HG02759 (cell line): ENCODE results near the gene IFNE.
"Not testable (repeated sequence)": the region's sequence is repeated elsewhere in the genome, so short reads cannot be mapped to it uniquely, and the experiment has no call there.

ENCODE experiments used
- ATAC-seq: cut with Tn5 transposase; IDR thresholded peaks from one replicate; pipeline ENCODE4 v1.9.1; 2021; ENCODE audit warnings: mild to moderate bottlenecking, moderate library complexity; ENCODE audit not compliant: unreplicated experiment

The IFNE gene

DNA sequence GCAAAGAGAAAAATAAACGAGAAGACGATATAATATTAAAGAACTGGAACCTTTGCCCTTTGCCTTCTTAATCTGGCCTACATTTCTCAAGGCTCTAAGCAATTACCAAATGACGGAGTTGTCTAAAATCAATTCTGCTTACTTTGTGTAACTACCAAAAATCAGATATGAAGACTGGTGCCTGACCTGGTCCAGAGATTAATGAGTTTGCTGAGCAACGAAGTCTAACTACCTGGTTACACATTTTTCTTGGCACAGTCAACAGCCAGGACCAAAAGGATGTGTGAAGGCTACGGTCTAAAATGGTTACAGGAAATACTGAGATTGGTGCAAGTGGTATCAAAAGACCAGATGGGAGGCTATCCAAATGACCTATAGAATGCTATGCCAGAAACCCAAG, 17.8 kb upstream of the IFNE start:
- ATAC-seq = no peak

GRCh38 chr9:21491756-21492155, 9.6 kb upstream of the IFNE start:
- ATAC-seq = no peak

- peak; percentile 43 for ATAC-seq
Observed at GRCh38 chr9:21481470-21482056, 550 bp downstream of the IFNE start.

GRCh38 chr9:21479152-21479702, 2.9 kb downstream of the IFNE start:
- ATAC-seq = no peak

- no peak for ATAC-seq
Observed at GRCh38 chr9:21477466-21477865, 4.6 kb downstream of the IFNE start.

GRCh38 chr9:21473236-21473635, 8.9 kb downstream of the IFNE start:
- no peak for ATAC-seq

- no peak for ATAC-seq
Observed at GRCh38 chr9:21470126-21470525, 12.0 kb downstream of the IFNE start.

- peak; percentile 70 for ATAC-seq
Observed at GRCh38 chr9:21465859-21466518, 16.1 kb downstream of the IFNE start.

DNA sequence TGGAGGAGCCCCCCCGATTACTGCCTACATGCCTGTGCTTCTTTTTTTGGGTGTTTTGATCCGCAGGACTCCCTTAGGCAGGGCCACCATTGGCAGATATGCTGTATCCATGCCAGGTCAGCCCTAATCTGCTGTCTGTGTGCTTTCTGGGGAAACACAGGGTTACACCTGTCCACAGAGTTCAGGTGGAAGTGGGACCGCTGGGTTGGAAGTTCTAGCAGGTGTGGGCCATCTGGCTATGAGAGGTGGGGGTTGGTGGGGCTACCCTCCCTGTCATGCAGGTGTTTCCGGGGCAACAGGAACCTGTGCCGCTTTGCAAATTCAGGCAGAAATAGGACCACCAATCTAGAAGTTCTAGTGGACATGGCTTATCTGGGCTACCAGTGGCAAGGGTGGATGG, 17.0 kb downstream of the IFNE start:
- ATAC-seq = no peak

GRCh38 chr9:21461377-21461776, 20.7 kb downstream of the IFNE start:
- no peak for ATAC-seq

GRCh38 chr9:21455320-21455719, 26.8 kb downstream of the IFNE start:
- ATAC-seq = peak; percentile 98

DNA sequence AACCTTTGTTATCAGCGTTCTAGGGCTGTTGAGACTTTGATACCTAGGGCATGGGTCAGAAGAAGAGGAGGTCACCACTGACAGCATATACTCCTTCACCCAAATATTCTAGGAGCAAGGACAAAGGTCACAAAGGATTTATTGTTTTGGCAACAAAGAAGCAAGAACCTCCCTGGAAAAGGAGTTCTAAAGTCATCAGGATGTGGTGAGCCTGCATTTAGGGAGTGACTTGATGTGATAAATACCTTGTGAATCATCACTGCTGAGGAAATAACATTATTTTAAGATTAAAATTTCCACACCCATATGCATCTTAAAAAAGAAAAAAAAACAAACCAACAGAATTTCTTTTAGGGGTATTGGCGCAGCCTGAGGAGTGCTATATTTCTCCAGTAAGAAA, 28.0 kb downstream of the IFNE start:
- ATAC-seq = no peak

DNA sequence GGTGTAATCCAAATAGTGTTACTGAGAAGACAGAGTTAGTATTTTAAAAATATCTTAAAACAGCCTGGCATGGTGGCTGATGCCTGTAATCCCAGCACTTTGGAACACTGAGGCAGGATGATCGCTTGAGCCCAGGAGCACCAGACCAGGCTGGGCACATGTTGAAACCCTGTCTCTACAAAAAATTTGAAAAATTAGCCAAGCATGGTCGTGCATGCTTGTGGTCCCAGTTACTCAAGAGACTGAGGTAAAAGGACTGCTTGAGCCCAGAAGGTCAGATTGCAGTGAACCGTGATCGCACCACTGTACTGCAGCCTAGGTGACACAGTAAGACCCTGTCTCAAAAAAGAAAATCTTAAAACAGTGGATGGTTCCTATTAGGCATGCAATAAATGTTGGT, 29.4 kb downstream of the IFNE start:
- no peak for ATAC-seq

- ATAC-seq = no peak
Observed at GRCh38 chr9:21450733-21451394, 31.2 kb downstream of the IFNE start.

DNA sequence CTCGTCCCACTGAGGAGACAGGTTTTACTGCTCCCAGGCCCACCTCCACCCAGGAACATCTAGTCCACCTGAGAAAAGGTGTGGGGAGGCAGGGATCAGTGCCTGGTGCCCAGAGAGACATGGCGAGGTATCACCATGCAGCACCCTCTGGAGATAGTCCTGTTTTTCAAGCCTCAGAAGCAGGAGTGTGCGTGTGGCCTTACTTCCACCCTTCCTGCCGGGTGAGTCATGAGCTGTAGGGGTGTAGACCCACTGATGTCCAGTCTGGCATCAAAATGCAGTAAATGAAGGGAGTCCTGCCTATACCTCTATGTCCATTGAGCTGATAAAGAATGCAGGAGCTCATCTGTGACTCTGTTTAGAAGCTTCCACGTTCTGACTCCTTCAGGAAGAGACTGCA, 32.8 kb downstream of the IFNE start:
- not testable (repeated sequence) for ATAC-seq

- ATAC-seq = peak; percentile 92
Observed at GRCh38 chr9:21443849-21444625, 38.1 kb downstream of the IFNE start.

GRCh38 chr9:21440139-21440538, 42.0 kb downstream of the IFNE start, which contains the start of gene IFNA1:
Gene IFNA1 (plus strand): TSS chr9:21440439. CDS start chr9:21440508, 69 bp downstream.
- no peak for ATAC-seq

DNA sequence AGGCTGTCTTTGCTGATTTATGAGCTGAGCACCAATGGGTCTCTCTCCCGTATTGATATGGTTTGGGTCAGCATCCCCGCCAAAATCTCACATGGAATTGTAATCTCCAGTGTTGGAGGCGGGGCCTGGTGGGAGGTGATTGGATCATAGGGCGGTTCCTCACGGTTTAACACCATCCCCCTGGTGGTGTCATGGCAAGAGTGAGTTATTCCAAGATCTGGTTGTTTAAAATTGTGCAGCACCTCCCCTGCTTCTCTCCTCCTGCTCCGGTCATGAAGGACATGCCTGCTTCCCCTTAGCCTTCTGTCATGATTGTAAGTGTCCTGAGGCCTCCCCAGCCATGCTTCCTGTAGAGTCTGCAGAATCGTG, 47.1 kb downstream of the IFNE start:
- not testable (repeated sequence) for ATAC-seq

GRCh38 chr9:21434202-21435014, 47.7 kb downstream of the IFNE start:
- ATAC-seq = peak; percentile 39

GRCh38 chr9:21432672-21433425, 49.3 kb downstream of the IFNE start:
- ATAC-seq = peak; percentile 66
